HG03039 (cell line): ENCODE data around the gene ACRBP.
"Not testable (repeated sequence)": the region's sequence is repeated elsewhere in the genome, so short reads cannot be mapped to it uniquely, and the experiment has no call there.

ENCODE experiments used
- ATAC-seq: cut with Tn5 transposase; IDR thresholded peaks from one replicate; pipeline ENCODE4 v1.9.1; 2021; ENCODE audit warnings: mild to moderate bottlenecking, moderate library complexity; ENCODE audit not compliant: unreplicated experiment

The ACRBP gene

GRCh38 chr12:6618483-6619225 is 28.6 kb downstream of the ACRBP start:
- ATAC-seq: no peak

DNA sequence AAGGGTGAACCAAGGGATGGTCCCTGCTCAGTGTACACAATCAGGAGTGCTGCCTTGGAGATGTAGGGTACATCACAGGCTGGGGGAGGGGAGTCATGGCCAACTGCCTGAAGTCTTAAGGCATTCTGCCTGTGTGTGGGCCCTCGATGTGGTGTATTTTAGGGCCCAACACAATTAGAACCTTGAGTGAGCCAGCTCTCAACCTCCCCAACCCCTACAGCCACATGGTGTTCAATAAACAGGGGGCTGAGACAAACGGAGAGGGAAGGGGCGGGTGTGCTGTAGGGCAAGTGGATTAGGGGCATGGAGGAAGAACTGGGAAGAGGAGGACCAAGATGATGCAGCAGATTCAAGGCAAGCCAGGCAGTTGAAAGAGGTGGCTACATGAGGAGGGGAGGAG is 31.4 kb downstream of the ACRBP start:
- no peak for ATAC-seq

- no peak for ATAC-seq
Observed at GRCh38 chr12:6614513-6615172, 32.6 kb downstream of the ACRBP start.

GRCh38 chr12:6613776-6614512 is 33.3 kb downstream of the ACRBP start:
- no peak for ATAC-seq

DNA sequence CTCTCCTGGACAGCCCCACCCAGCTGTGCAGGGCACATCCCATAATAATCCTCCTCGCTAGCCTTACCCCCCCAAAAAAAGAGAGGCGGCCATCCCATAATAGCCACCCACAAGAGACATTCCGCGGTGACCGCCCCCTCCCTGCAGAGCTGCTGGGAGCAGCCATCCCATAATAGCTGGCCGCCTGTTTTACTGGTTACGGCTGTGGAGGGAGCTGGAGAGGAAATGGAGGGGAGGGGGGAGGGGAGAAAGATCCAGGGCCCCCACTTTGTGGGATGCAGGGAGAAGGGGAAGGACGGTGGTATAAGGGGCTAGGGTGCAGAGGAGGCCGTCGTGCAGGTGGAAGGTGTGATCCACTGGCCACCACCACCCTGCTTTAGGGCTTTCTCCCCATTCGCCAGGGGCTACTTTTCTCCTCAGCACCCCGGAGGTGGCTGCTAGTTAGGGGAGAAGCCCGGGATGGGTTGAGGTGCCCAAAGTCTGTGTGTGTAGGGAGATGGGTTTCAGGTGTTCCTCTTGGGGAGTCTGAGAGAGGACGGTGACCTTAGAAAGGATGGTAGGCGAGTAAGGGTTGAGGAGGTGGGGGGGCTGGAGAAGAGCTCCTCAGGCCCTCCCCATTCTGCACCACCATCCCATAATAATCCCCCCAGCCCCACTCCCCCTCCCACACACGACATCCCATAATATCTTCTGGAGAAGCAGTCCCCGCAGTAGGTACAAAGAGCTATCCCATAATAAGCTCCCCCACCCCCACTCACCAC is 34.0 kb downstream of the ACRBP start:
- no peak for ATAC-seq

DNA sequence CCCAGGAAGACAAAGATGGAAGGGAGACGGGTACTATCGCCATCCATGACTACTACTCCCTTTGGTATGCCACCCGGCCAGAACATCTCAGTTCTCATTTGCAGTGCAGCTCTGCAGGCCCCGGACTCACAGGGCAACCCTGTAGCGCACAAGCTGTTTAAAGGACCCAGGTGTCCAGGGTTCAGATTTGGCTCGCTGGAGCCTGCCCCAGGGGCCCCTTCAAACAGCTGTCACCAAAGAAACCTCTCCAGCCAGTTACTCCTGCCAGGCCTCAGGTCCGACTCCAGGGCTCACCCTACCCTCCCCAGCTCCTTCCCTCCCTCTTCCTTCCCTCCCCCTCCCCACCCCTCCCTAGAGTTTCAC is 34.6 kb downstream of the ACRBP start:
- ATAC-seq: no peak

DNA sequence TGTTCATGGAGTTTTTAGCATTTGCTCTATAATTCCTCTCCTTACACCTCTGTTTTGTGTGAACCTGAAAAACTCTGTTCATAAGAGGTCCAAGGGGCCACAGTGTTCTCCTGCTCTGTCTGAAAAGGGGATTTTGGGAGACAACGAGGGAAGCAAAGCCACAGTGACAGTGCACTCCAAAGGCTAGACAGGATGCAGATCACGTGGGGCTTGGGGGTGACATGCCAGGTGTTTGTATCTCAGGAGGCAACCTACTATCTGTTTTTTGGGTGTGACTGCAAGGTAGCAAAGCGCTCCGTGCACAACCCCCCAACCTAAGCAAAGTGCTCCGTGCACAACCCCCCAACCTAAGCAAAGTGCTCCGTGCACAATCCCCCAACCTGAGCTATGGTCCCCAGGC is 35.0 kb downstream of the ACRBP start:
- no peak for ATAC-seq

DNA sequence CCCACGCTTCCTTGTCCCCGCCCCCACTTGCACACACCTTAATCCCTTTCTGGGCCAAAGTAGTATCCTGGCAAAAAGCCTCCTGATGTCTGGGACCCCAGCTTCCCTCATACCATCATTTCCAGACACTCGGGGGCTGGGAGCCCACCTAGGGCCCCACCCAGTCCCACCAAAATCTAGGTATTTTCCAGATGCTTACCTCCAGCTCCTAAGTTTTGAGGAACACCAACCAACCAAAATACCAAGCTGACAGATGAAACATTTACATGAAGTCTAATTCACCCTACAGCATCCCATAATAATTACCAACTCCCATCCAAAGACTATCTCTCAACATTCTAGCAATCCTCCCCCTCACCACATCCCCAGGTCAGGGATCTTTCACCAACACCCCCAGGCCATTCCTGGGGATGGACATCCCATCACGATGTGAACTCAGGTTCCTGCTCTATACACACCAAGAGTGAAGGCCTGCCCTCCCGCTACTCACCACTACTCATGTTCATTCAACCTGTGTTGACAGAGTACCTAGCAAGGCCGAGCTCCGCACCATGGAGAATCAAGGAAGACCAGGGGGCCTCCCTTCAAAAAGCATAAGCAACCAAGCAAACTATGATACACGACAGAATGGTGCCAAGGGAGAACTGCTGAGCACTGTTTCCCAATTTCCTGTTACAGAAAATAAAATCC is 38.5 kb downstream of the ACRBP start:
- ATAC-seq: no peak

DNA sequence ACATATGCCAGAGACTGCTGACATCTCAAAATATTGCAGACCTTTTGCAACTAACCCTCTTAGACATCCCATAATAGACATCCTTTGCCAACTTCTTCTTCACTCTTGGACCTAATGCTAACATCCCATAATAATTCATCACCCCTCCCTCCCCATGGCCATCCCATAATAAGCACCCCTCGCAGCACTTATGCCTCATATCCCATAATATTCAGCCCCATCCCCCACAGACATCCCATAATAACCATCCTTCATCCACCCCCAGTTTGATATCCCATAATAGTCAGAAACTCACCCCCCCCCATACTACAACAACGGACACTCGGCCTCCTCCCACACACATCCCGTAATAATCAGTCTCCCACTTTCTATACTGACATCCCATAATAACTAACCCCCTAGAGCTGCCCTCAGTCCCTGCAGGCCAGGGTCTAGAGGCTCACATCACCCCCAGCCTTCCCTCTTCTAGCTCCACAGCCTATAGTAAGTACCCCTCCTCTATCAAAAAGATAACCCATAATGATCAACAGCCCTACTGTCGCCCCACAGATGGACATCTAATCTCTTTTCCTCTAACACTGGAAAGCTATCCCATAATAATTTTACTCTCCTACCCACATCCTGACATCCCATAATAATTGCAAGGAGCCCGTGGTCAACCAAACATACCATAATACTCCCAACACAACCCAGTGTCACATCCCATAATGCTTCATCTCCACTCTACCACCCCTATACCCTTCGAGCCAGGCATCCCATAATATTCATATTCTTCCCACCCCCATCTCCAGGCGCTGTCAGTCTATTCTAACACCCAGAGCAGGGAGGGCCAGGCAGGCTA is 39.3 kb downstream of the ACRBP start:
- ATAC-seq: no peak

DNA sequence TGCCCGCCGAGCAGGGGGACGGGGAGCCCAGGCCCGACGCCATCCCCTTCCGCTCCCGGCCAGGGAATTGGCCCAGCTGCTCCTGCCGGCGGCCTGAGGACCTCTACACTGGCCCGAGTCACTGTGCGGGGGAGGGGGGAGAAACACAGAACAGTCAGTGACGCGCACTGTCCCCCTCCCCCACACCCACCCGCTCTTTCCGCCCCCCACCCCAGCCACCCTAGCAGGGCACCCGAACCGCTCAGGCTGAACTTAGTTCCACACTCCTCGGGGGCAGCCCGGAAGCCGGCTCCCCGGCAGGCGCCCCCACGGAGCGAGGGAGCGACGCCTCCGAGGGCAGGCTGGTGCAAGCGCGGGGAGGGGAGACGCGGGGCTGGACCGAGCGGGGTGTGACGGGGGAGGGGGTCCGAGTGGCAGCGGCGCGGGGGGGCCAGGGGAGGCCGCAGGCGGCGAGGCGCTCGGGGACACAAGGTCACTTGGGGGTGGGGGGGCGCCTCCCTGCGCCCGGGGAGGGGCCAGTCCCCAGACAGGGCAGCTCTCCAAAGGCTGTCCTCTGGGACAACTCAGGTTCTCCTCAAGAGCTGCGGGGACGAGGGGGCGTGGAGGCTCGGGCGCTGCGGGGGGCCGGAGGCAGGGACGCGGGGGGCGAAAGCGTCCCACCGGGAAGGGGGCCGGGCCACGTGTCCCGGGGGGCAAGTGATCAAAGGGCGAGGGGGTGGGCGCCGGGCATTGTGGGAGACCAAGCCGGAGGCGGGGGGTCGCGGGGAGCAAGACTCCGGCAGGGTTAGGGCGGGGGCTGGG is 40.7 kb downstream of the ACRBP start:
- no peak for ATAC-seq

DNA sequence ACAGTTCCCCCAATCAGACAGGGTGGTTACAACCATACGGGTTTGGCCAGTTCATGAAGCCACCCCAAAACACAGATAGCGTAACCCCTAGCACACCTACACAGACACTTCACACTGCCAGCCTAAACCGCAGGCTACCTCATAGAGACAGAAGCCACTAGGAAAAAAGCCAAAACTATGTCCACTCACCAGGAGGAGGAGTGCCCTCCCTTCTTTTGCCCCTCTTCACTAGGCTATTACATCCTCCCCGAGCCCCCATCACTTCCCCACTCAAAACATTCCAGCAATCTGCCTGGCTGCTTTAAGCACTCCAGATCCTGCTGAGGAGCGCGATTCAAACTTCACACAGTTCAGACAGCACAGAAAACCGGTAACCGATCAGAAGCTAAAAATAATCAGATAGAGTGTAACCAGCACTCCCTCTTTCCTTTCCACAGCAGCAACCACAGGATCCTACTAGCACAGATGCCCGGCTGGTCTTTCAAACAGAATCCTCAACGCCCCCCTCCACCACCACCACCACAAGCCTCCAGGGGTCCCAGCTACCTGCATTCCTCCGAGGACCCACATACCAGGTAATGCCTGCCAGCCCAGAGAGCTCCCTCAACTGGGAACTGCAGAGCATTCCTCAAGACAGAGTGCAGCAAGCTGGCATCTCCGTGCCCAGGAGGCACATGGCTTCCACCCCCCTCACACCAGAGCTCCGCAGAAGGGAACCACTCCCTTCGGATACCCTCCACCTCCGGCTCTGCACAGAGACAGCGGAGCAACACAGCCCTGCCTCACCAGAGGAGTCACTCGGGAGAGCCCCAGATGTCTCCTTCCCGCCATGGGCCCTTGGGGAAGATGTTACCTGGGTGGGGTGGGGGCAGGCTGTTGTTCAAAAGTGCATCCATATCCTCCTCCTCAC is 41.6 kb downstream of the ACRBP start:
- no peak for ATAC-seq

DNA sequence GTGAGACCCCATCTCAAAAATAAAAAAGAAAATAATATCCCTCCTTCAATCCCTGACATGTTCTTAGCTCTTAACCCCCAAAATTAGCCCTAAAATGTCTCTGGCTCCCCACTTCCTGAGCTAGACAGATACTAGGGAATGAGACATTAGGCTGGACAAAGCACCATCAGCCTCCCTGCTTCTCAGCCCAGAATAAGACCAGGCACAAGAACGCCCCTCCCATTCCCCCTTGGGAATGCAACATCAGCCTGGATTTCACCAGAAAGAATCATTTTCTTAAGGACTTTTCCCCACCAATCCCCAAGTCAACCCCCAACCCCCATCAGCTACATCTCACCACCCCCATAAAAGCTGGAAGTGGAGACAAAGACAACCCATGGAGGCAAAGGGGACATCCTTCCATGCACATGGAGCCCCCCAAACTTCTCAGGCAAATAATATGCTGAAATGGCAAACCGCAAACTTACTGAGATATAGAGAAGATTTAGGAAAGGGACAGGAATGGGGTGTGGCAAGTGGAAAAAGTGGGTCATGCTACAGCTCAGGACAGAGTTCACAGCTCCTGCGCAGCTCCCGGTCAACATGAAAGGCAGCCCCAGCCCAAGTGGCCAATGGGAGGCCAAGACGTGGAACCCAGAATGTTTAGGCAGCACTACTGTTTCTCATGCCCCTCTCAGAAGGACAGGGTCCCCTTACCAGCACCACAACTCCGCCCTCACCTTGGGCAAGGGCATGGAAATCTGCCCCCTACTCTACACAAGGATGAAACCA is 42.8 kb downstream of the ACRBP start:
- ATAC-seq: no peak

DNA sequence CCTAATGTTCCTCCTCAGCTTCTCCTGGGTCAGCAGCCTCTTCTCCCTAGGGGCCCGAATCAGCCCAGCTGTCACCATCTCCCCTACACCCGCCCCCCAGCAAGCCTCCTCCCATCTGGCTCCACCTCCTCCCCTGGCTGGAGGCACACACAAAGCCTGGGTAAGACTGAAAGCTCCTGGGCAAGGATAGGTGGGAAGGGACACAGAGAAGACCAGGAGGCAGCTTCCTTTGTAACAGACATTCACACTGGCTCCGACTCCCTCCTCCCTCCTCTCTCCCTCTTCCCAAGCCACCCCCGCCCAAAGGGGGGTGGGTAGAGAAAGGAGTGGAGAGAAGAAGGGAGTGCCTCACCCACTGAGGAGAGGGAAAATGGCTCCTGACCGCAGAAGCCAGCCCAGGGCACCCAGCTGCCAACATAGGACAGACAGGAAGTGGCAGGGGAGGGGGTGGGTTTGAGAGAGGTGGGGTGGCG is 44.1 kb downstream of the ACRBP start:
- no peak for ATAC-seq

GRCh38 chr12:6602526-6602925 is 44.7 kb downstream of the ACRBP start:
- no peak for ATAC-seq

- ATAC-seq: not testable (repeated sequence)
Observed at GRCh38 chr12:6595673-6596072, 51.6 kb downstream of the ACRBP start.

GRCh38 chr12:6592087-6592486 is 55.1 kb downstream of the ACRBP start:
- ATAC-seq: no peak
